CD14-positive monocyte (primary cell): ENCODE results near the gene ITK. TPM values are rescaled to one million over a fixed set of nuclear protein-coding genes. Genes with fewer than 3 reads are reported as not detected.

Experiments used
- DNase-seq, 3 donors: peaks; one replicate each; pipeline ENCODE4 v3.0.0-alpha.2; 2011 to 2022
- H2AFZ ChIP-seq: 2 replicates; pipeline ENCODE4 v1.6.0; 2012; ENCODE audit warnings: mild to moderate bottlenecking, low read depth, low read length, inconsistent platforms; ENCODE audit not compliant: insufficient read depth, poor library complexity, severe bottlenecking
- H3K27ac ChIP-seq, 2 donors: 1 replicate in 1 of 2; 2 replicates in 1 of 2; pipeline ENCODE4 v1.5.1; 2012 to 2013; ENCODE audit warnings: low read length in 2 of 2, control low read depth in 1 of 2, inconsistent platforms in 1 of 2, low read depth in 1 of 2, mild to moderate bottlenecking in 1 of 2
- H3K27me3 ChIP-seq, 2 donors: one replicate each; pipeline versions ENCODE4 v1.6.0 to v1.6.1; 2011 to 2013; ENCODE audit warnings: low read length in 2 of 2; ENCODE audit not compliant: control insufficient read depth in 2 of 2, insufficient read depth in 2 of 2
- H3K36me3 ChIP-seq, 2 donors: replicated peaks in 1 of 2; 1 replicate in 1 of 2; 2 replicates in 1 of 2; pipeline versions ENCODE4 v1.5.1 to v1.6.1; 2012 to 2013; ENCODE audit warnings: low read length in 2 of 2, control low read depth in 1 of 2, inconsistent platforms in 1 of 2, mild to moderate bottlenecking in 1 of 2; ENCODE audit not compliant: insufficient read depth in 2 of 2, control insufficient read depth in 1 of 2
- H3K4me1 ChIP-seq, 2 donors: 1 replicate in 1 of 2; 2 replicates in 1 of 2; pipeline versions ENCODE4 v1.5.1 to v1.6.1; 2012 to 2013; ENCODE audit warnings: low read length in 2 of 2, control low read depth in 1 of 2, inconsistent platforms in 1 of 2, mild to moderate bottlenecking in 1 of 2, moderate library complexity in 1 of 2; ENCODE audit not compliant: insufficient read depth in 2 of 2, control insufficient read depth in 1 of 2
- H3K4me2 ChIP-seq: replicated peaks from 2 replicates; pipeline ENCODE3; 2012; ENCODE audit warnings: low read length, moderate library complexity, mild to moderate bottlenecking; ENCODE audit not compliant: poor library complexity, severe bottlenecking; ENCODE audit errors: extremely low read depth
- H3K4me3 ChIP-seq, 3 experiments: fragments of 200-600 bp in 1 of 3; sonication (generic) in 1 of 3; replicated peaks in 1 of 3; 1 replicate in 2 of 3; 2 replicates in 1 of 3; pipeline ENCODE4 v1.5.1; 2011 to 2013; ENCODE audit warnings: low read length in 3 of 3, mild to moderate bottlenecking in 3 of 3, control low read depth in 2 of 3, low read depth in 2 of 3, inconsistent platforms in 1 of 3, moderate library complexity in 1 of 3
- H3K79me2 ChIP-seq: 2 replicates; pipeline ENCODE4 v1.6.0; 2012; ENCODE audit warnings: mild to moderate bottlenecking, control low read depth, inconsistent platforms, low read length, moderate library complexity; ENCODE audit not compliant: insufficient read depth
- H3K9ac ChIP-seq: 2 replicates; pipeline ENCODE4 v1.6.0; 2017; ENCODE audit warnings: low read length, mild to moderate bottlenecking; ENCODE audit not compliant: insufficient read depth, poor library complexity, severe bottlenecking
- H3K9me3 ChIP-seq, 2 donors: replicated peaks in 1 of 2; 1 replicate in 1 of 2; 2 replicates in 1 of 2; pipeline versions ENCODE4 v1.5.1 to v1.6.1; 2012 to 2013; ENCODE audit warnings: low read length in 2 of 2, control low read depth in 1 of 2; ENCODE audit not compliant: control insufficient read depth in 1 of 2, insufficient read depth in 1 of 2
- H4K20me1 ChIP-seq: 2 replicates; pipeline ENCODE4 v1.6.0; 2012; ENCODE audit warnings: mild to moderate bottlenecking, low read length, control low read depth, moderate library complexity; ENCODE audit not compliant: insufficient read depth
- H3K27ac Mint-ChIP-seq, 7 donors: one replicate each; pipeline ENCODE4 v1.8.0; 2020; ENCODE audit warnings: mild to moderate bottlenecking in 7 of 7, mixed read lengths in 7 of 7, moderate library complexity in 6 of 7, inconsistent platforms in 2 of 7
- H3K27me3 Mint-ChIP-seq, 3 donors: one replicate each; pipeline ENCODE4 v1.8.0; 2021 to 2022; ENCODE audit warnings: low read depth in 3 of 3, mild to moderate bottlenecking in 3 of 3, mixed read lengths in 3 of 3, moderate library complexity in 3 of 3, inconsistent platforms in 1 of 3
- H3K36me3 Mint-ChIP-seq, 2 donors: one replicate each; pipeline ENCODE4 v1.8.0; 2020; ENCODE audit warnings: mixed read lengths in 2 of 2, inconsistent platforms in 1 of 2, mild to moderate bottlenecking in 1 of 2
- H3K4me1 Mint-ChIP-seq: one replicate; pipeline ENCODE4 v1.8.0; 2020; ENCODE audit warnings: mild to moderate bottlenecking, mixed read lengths
- H3K4me3 Mint-ChIP-seq, 2 donors: one replicate each; pipeline ENCODE4 v1.8.0; 2020; ENCODE audit warnings: mild to moderate bottlenecking in 2 of 2, mixed read lengths in 2 of 2, moderate library complexity in 1 of 2
- H3K9me3 Mint-ChIP-seq, 7 donors: one replicate each; pipeline ENCODE4 v1.8.0; 2020 to 2022; ENCODE audit warnings: mixed read lengths in 7 of 7, mild to moderate bottlenecking in 6 of 7, moderate library complexity in 6 of 7, inconsistent platforms in 2 of 7
- WGBS: methylation state at CpG from one replicate; pipeline ENCODE4 v1.1.5; 2013; ENCODE audit warnings: missing lambda C conversion rate; ENCODE audit not compliant: insufficient coverage; 5-methylcytosine and 5-hydroxymethylcytosine counted together
- intact Hi-C, 2 donors: fragments of 100-400 bp; cut with micrococcal nuclease; formaldehyde crosslinking; loops; one replicate each; pipeline versions ENCODE4 v1.15.0 to v1.15.1; 2023
- polyA plus RNA-seq, 3 donors: library from polyadenylated mRNA; depleted of rRNA in 1 of 3; unstranded in 2 of 3; stranded (reverse) in 1 of 3; fragments of 300-500 nt in 2 of 3; fragments of >200 nt in 1 of 3; fragmentation: Illumina TruSeq in 2 of 3; gene quantifications; 1 replicate in 2 of 3; 2 replicates in 1 of 3; pipeline ENCODE4 v1.2.3, GENCODE V29; 2012 to 2021
- TF ChIP-seq, protein P1 (sequence below): fragments of 200-600 bp; IDR thresholded peaks from one replicate; pipeline ENCODE4 v1.8.0; 2022; ENCODE audit warnings: antibody characterized with exemption, mild to moderate bottlenecking

The ITK gene
- polyA plus RNA-seq, 3 donors = 0.03 to 0.60 (median 0.39) TPM

GRCh38 chr5:157275403-157275802 lies 94.8 kb downstream of the ITK start:
- H3K4me2 ChIP-seq = no peak overlapping the region
- H3K27me3 Mint-ChIP-seq = peaks cover 0 to 1% (median 0%) of the 10 kb centered on the region in 3 donors
- WGBS = no CpG with 5 or more reads among the region's 1 CpG
- H3K27me3 ChIP-seq = no peaks in the 10 kb centered on the region
- no peaks in the 10 kb centered on the region for H3K36me3 ChIP-seq
- H3K9ac ChIP-seq = no peak overlapping the region
- H3K4me3 Mint-ChIP-seq = no peak overlapping the region
- H3K27ac ChIP-seq = no peak overlapping the region
- H3K9me3 Mint-ChIP-seq = peaks cover 0 to 3% (median 0%) of the 10 kb centered on the region in 7 donors
- H4K20me1 ChIP-seq = no peaks in the 10 kb centered on the region
- peaks cover 62% of the 10 kb centered on the region for H3K79me2 ChIP-seq
- H3K36me3 Mint-ChIP-seq = peaks cover 4 to 8% of the 10 kb centered on the region in 2 donors
- no peak overlapping the region for H3K4me3 ChIP-seq
- no peak overlapping the region for H2AFZ ChIP-seq
- TF ChIP-seq, protein P1, sequence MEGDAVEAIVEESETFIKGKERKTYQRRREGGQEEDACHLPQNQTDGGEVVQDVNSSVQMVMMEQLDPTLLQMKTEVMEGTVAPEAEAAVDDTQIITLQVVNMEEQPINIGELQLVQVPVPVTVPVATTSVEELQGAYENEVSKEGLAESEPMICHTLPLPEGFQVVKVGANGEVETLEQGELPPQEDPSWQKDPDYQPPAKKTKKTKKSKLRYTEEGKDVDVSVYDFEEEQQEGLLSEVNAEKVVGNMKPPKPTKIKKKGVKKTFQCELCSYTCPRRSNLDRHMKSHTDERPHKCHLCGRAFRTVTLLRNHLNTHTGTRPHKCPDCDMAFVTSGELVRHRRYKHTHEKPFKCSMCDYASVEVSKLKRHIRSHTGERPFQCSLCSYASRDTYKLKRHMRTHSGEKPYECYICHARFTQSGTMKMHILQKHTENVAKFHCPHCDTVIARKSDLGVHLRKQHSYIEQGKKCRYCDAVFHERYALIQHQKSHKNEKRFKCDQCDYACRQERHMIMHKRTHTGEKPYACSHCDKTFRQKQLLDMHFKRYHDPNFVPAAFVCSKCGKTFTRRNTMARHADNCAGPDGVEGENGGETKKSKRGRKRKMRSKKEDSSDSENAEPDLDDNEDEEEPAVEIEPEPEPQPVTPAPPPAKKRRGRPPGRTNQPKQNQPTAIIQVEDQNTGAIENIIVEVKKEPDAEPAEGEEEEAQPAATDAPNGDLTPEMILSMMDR = no peak
- intact Hi-C loops = no loop called here
- no peak for DNase-seq
- H3K4me1 ChIP-seq = peaks cover 46 to 60% of the 10 kb centered on the region in 2 donors
- H3K4me1 Mint-ChIP-seq = peaks cover 45% of the 10 kb centered on the region
- no peak overlapping the region for H3K27ac Mint-ChIP-seq
- no peaks in the 10 kb centered on the region for H3K9me3 ChIP-seq

DNA sequence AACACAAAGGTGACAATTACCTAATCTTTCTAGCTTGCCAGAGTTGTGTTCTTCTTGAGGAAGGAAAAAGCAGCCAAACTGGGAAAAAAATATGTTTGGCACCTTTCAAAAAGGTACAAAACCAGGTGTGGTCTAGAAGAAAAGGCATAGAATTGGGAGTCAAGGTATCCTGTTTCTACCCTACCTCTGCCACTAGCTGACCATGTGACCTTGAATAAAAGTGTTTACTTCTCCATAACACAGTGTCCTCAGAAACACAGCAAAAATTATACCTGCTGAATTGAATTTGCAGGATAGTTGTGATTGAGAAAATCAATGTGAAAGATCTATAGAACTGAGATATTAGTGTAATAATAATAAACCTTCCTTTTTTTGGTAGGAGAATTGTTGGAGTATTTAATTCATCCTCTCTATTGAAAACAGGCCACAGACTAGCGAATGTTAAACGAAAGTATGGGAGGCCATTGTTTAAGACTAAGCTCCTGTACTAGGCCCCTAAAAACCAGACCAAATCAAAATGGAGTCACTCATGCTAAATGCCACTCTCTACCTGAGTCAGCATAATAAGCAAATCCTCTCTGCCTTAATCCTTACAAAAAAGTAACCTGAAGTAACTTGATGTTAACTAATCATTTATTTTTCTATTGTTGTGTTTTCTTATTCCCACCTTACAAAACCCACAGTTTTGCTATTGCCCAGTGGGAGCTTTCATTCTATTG lies 97.8 kb downstream of the ITK start:
- H3K36me3 Mint-ChIP-seq = no peaks in the 10 kb centered on the region
- H3K36me3 ChIP-seq = no peaks in the 10 kb centered on the region
- no peaks in the 10 kb centered on the region for H3K9me3 ChIP-seq
- no peak overlapping the region for H3K27ac ChIP-seq
- no peaks in the 10 kb centered on the region for H3K27me3 ChIP-seq
- no peak overlapping the region for H3K4me3 ChIP-seq
- no peak for DNase-seq
- intact Hi-C loops = no loop called here
- no CpG with 5 or more reads among the region's 2 CpGs for WGBS
- H3K27me3 Mint-ChIP-seq = no peaks in the 10 kb centered on the region
- H3K4me1 Mint-ChIP-seq = peaks cover 33% of the 10 kb centered on the region
- peaks cover 60% of the 10 kb centered on the region for H3K79me2 ChIP-seq
- no peak overlapping the region for H3K27ac Mint-ChIP-seq
- TF ChIP-seq, protein P1 = no peak
- no peak overlapping the region for H3K9ac ChIP-seq
- H3K4me2 ChIP-seq = no peak overlapping the region
- no peak overlapping the region for H3K4me3 Mint-ChIP-seq
- peaks cover 10% of the 10 kb centered on the region for H4K20me1 ChIP-seq
- H3K4me1 ChIP-seq = peaks cover 23 to 46% of the 10 kb centered on the region in 2 donors
- no peaks in the 10 kb centered on the region for H3K9me3 Mint-ChIP-seq
- no peak overlapping the region for H2AFZ ChIP-seq
